Left ventricle myocardium inferior (tissue), 1 donor: ENCODE measurements around the gene CLPSL2. TPM values are rescaled to one million over a fixed set of nuclear protein-coding genes. Genes with fewer than 3 reads are reported as not detected.
A peak's percentile ranks its signal among the peaks of the same experiment; 100 is the strongest.

Experiments used
- DNase-seq: peaks from one replicate; pipeline ENCODE4 v3.0.0-alpha.2; 2020
- H3K27ac ChIP-seq: fragments of 200-600 bp; replicated peaks from 2 replicates; pipeline ENCODE4 v1.8.0; 2021
- H3K27me3 ChIP-seq: fragments of 200-600 bp; 2 replicates; pipeline ENCODE4 v1.8.0; 2021; ENCODE audit warnings: low read depth
- H3K36me3 ChIP-seq: fragments of 200-600 bp; 2 replicates; pipeline ENCODE4 v1.8.0; 2021
- H3K4me1 ChIP-seq: fragments of 200-600 bp; 2 replicates; pipeline ENCODE4 v1.8.0; 2021
- H3K4me3 ChIP-seq: fragments of 200-600 bp; 2 replicates; pipeline ENCODE4 v1.8.0; 2021; ENCODE audit warnings: mild to moderate bottlenecking, moderate library complexity
- H3K9me3 ChIP-seq: fragments of 200-600 bp; replicated peaks from 2 replicates; pipeline ENCODE4 v1.8.0; 2021
- intact Hi-C: fragments of 100-400 bp; cut with micrococcal nuclease; formaldehyde crosslinking; loops from one replicate; pipeline ENCODE4 v1.11.0; 2022
- total RNA-seq: library from RNA; stranded (reverse); fragmentation: NEBNext Ultra II Directional; extraction: Animal tissue kit (Norgen Biotek cat#: 25700); gene quantifications from one replicate; pipeline ENCODE4 v1.2.1, GENCODE V29; 2021
- TF ChIP-seq, protein P1 (sequence below): fragments of 200-600 bp; IDR thresholded peaks from 2 replicates; pipeline ENCODE4 v1.8.0; 2021; ENCODE audit warnings: antibody characterized with exemption, mild to moderate bottlenecking, borderline replicate concordance
- donor health status: DM: no; HTN: yes; CAD: no; lungs with severe emphysema.

CLPSL2 gene
- total RNA-seq, 1 donor from 2014 or later = not detected

DNA sequence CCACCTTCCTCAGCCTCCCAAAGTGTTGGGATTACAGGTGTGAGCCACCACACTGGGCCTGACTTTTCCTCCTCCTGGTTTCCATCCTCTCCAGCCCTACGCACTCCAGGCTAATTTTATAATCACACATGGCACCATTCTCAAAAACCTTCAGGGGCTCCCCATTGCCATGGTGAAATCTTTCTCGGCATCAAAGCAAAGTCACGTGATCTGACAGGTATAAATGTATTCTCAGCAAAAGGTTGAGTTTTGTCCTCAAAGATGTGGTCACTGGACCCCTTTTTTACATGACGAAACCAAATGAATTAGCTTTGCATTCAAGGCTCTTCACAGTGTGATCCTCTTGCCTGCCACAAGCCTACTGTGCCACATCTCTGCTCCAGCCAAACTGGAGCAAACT, 24.1 kb upstream of the CLPSL2 start:
- intact Hi-C loops = no loop called here
- Histone ChIP-seq H3K4me3 (no peak overlapping the region), H3K36me3 (no peaks in the 10 kb centered on the region)

DNA sequence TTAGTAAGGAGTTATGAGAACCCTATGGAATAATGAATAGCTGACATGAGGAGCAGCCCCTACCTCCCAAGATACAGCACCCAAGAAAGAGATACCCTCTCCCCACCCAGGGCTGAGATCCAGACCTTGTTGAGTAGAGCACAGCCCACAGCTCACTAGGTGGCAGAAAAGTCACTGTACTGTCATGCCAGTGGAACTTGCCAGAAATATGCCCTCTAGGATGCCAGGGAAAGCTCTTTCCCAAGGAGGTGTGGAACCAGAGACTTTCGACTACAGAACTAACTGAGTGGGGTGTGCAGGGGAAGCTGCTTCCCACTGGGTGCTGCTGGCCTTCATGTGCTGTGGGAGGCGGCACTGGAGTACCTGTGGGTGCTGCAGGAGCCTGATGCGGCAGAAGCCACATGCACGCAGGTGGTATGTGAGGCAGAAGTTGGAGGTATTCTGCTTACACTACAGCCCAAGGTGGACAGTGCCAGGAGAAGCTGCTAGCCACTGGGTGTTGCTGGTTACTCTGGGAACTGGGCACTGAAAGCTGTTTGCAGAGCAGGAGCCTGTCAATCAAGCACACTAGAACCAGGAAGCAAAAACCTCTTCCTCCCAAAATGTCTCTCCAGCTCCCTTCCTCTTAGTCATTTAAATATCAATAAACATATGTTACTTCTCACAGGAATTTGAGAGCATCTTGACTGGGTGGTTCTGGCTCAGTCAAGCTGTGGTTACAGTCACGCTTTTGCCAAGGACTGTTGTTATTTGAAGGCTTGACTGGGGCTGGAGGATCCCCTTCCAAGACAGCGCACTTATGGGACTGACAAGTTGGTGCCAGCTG, 21.7 kb upstream of the CLPSL2 start:
- H3K4me1 ChIP-seq = no peaks in the 10 kb centered on the region
- TF ChIP-seq, protein P1, sequence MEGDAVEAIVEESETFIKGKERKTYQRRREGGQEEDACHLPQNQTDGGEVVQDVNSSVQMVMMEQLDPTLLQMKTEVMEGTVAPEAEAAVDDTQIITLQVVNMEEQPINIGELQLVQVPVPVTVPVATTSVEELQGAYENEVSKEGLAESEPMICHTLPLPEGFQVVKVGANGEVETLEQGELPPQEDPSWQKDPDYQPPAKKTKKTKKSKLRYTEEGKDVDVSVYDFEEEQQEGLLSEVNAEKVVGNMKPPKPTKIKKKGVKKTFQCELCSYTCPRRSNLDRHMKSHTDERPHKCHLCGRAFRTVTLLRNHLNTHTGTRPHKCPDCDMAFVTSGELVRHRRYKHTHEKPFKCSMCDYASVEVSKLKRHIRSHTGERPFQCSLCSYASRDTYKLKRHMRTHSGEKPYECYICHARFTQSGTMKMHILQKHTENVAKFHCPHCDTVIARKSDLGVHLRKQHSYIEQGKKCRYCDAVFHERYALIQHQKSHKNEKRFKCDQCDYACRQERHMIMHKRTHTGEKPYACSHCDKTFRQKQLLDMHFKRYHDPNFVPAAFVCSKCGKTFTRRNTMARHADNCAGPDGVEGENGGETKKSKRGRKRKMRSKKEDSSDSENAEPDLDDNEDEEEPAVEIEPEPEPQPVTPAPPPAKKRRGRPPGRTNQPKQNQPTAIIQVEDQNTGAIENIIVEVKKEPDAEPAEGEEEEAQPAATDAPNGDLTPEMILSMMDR = peak; percentile 33
- no peaks in the 10 kb centered on the region for H3K9me3 ChIP-seq
- DNase-seq = no peak
- H3K27ac ChIP-seq = no peak overlapping the region
- H3K27me3 ChIP-seq = peaks cover 35% of the 10 kb centered on the region
- intact Hi-C loops = no loop called here
- H3K4me3 ChIP-seq = no peak overlapping the region
- H3K36me3 ChIP-seq = no peaks in the 10 kb centered on the region

More for the DNA sequence above, 24.1 kb upstream of the CLPSL2 start:
- Histone ChIP-seq H3K27ac (no peak overlapping the region), H3K4me1 (no peaks in the 10 kb centered on the region), H3K27me3 (peaks cover 12% of the 10 kb centered on the region), H3K9me3 (peaks cover 14% of the 10 kb centered on the region)
- DNase-seq = no peak
- TF ChIP-seq, protein P1 = no peak

DNA sequence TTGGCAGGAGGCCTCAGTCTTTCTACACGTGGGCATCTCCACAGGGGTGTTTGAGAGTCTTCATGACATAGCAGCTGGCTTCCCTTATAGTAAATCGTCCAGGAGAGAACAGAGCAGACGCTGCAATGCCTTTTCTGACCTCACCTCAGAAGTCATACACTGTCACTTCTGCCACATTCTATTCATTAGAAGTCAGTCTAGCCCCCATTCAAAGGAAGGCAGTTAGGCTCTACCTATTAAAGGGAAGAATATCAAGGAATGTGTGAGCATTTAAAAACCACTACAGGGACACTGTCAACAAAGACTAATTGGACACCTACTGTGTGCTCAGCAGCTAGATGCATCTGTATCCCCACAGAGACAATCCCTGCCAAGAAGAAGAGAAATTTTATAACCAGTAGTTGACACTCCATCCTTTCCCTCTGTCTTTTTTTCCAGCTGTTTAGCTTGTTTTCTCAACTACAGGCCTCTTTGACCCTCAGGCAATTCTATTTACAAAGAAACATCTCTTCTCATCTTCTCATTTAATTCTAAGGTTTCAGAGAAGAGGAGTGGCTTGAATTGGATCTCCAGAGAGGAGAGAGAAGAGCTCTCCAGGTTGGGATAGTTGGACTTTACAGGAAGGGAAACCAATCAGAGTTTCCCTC, 21.0 kb upstream of the CLPSL2 start:
- no peaks in the 10 kb centered on the region for H3K36me3 ChIP-seq
- no peak overlapping the region for H3K27ac ChIP-seq
- DNase-seq = no peak
- H3K27me3 ChIP-seq = peaks cover 37% of the 10 kb centered on the region
- TF ChIP-seq, protein P1 = no peak
- intact Hi-C loops = no loop called here
- no peaks in the 10 kb centered on the region for H3K9me3 ChIP-seq
- H3K4me1 ChIP-seq = no peaks in the 10 kb centered on the region
- H3K4me3 ChIP-seq = no peak overlapping the region

DNA sequence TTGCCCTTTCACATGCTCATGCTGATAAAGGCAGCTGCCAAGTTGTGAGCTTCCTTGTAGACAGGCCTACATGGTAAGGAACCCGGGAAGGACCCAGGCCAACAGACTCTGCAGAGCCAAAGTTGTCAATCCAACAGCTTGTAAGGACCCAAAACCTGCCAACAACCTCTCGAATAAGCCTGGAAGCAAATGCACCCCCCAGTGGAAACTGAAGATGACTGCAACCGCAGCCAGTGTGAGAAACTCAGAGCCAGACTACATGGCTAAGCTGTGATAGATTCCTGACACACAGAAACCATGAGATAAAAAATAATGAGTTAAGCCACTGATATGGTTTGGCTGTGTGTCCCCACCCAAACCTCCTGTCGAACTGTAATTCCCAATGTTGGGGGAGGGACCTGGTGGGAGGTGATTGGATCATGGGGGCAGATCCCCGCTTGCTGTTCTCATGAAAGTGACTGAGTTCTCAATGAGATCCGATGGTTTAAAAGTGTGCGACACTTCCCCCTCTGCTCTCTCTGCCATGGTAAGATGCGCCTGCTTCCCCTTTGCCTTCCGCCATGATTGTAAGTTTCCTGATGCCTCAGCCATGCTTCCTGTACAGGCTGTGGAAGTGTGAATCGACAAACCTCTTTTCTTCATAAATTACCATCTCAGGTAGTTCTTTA, 18.8 kb upstream of the CLPSL2 start:
- DNase-seq = no peak
- Histone ChIP-seq H3K36me3 (no peaks in the 10 kb centered on the region), H3K4me1 (no peaks in the 10 kb centered on the region), H3K4me3 (no peak overlapping the region), H3K27ac (no peak overlapping the region), H3K27me3 (peaks cover 56% of the 10 kb centered on the region), H3K9me3 (no peaks in the 10 kb centered on the region)
- TF ChIP-seq, protein P1 = peak; percentile 35
- intact Hi-C loops = no loop called here

DNA sequence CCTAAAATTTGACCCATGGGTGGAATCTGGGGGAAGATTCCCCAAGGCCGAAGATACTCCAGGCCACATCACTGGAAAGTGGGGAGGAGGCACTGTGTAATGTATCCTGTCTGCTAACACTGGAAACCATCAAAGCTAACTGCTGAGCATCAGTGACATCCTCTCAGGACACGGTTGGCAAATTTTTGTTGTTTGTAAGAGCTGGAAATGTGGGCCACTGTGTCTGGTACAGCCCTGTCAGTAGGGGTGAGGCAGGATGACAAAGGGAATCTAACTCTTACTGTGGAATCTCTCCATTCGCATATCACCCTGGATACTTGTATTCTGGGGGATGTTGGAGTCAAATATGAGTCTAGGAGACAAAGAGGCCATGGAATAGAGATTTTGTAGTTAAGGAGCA, 17.0 kb upstream of the CLPSL2 start:
- Histone ChIP-seq H3K27me3 (peaks cover 73% of the 10 kb centered on the region), H3K4me1 (no peaks in the 10 kb centered on the region), H3K36me3 (no peaks in the 10 kb centered on the region), H3K9me3 (no peaks in the 10 kb centered on the region), H3K27ac (no peak overlapping the region), H3K4me3 (no peak overlapping the region)
- intact Hi-C loops = no loop called here
- DNase-seq = no peak
- TF ChIP-seq, protein P1 = no peak
